ENCODE results near the gene OSBPL10. TPM values are rescaled to one million over a fixed set of nuclear protein-coding genes. Genes with fewer than 3 reads are reported as not detected.
A peak's percentile ranks its signal among the peaks of the same experiment; 100 is the strongest.

Gene OSBPL10
- total RNA-seq, 2 experiments from 2014 or later: 65.7 to 170 TPM

GRCh38 chr3:31955581-31955980, 25.5 kb downstream of the OSBPL10 start:
- ChIA-PET POLR2A (interaction anchor here (0.5 to 5.7 kb wide), 11 partner anchors 8 to 146 kb away, joined by 3 to 57 read pairs (median 6); no protein-coding TSS in a partner anchor), CTCF (ENCODE audit: unreplicated experiment) (no interaction called here)
- Histone ChIP-seq H3K36me3 (ENCODE audit: insufficient read depth, low read length) (peaks cover 58% of the 10 kb centered on the region), H3K27ac (ENCODE audit: low read depth, low read length, poor library complexity, severe bottlenecking) (peak overlapping the region; percentile 100), H3K79me2 (ENCODE audit: insufficient read depth, low read depth, low read length) (peaks cover 84% of the 10 kb centered on the region), H3K9me2 (ENCODE audit: insufficient read depth, low read length) (no peaks in the 10 kb centered on the region), H3K4me1 (ENCODE audit: insufficient read depth, low read length, poor library complexity, severe bottlenecking) (peaks cover 87% of the 10 kb centered on the region), H3K4me3 (ENCODE audit: low read depth, low read length, poor library complexity, severe bottlenecking) (no peak overlapping the region), H3K4me2 (ENCODE audit: low read length) (no peak overlapping the region), H4K20me1 (ENCODE audit: insufficient read depth, low read length) (no peaks in the 10 kb centered on the region), H3K9me3 (ENCODE audit: low read length) (peaks cover 30% of the 10 kb centered on the region), H2AFZ (ENCODE audit: low read length) (no peak overlapping the region)
- DNase-seq (ENCODE audit: low spot score): peak; percentile 72
- no TSS peak for BruUV-seq (replicated peaks)
- intact Hi-C loops (cut with micrococcal nuclease; ENCODE audit: unreplicated experiment): loop anchor here (10.0 kb wide), 1 partner anchor 1311 kb away; no protein-coding TSS in a partner anchor
- TF ChIP-seq EZH2phosphoT487 (IDR thresholded peaks at IDR 0.05; ENCODE audit: borderline replicate concordance, low read depth, low read length) (no peak), CTCF (conservative IDR thresholded peaks at IDR 0.05; ENCODE audit: low read length) (0 out of 2 replicates have a peak, but pooled peaks have one; percentile 16)

DNA sequence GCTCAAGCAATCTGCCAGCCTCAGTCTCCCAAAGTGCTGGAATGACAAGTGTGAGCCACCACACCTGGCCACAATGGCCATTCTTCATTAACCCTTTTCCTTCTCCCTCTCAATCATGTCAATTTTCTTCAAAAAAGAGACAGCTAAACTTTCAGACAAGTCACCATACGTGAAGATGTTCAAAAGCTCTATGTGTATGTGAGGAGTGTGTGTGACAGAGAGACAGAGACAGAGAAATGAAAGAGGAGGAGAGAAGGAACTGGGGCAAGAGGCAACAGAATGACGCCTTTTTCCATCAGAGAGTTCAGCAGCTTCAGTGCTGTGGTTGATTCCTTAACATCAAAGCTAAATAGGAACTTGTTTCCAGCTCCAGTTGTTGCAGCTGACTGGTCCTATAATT, 27.4 kb downstream of the OSBPL10 start:
- peak; percentile 43 for DNase-seq (ENCODE audit: low spot score)
- Histone ChIP-seq H3K4me2 (ENCODE audit: low read length) (peak overlapping the region; percentile 50), H3K9me2 (ENCODE audit: insufficient read depth, low read length) (no peaks in the 10 kb centered on the region), H3K4me3 (ENCODE audit: low read depth, low read length, poor library complexity, severe bottlenecking) (peak overlapping the region; percentile 23), H4K20me1 (ENCODE audit: insufficient read depth, low read length) (no peaks in the 10 kb centered on the region), H3K36me3 (ENCODE audit: insufficient read depth, low read length) (peaks cover 72% of the 10 kb centered on the region), H2AFZ (ENCODE audit: low read length) (no peak overlapping the region), H3K9me3 (ENCODE audit: low read length) (peaks cover 41% of the 10 kb centered on the region), H3K4me1 (ENCODE audit: insufficient read depth, low read length, poor library complexity, severe bottlenecking) (peaks cover 87% of the 10 kb centered on the region), H3K79me2 (ENCODE audit: insufficient read depth, low read depth, low read length) (peaks cover 84% of the 10 kb centered on the region), H3K27ac (ENCODE audit: low read depth, low read length, poor library complexity, severe bottlenecking) (peak overlapping the region; percentile 100)
- TF ChIP-seq CTCF (conservative IDR thresholded peaks at IDR 0.05; ENCODE audit: low read length) (no peak), EZH2phosphoT487 (IDR thresholded peaks at IDR 0.05; ENCODE audit: borderline replicate concordance, low read depth, low read length) (no peak)
- POLR2A ChIA-PET: interaction anchor here (0.8 to 5.7 kb wide), 14 partner anchors 8 to 78 kb away, joined by 3 to 57 read pairs (median 5); partner anchors contain the start of genes OSBPL10 and ZNF860
- intact Hi-C loops (cut with micrococcal nuclease; ENCODE audit: unreplicated experiment): loop anchor here (1.0 to 10.0 kb wide), 8 partner anchors 17 to 1309 kb away; partner anchors contain the start of genes OSBPL10, STT3B and ZNF860
- CTCF ChIA-PET (ENCODE audit: unreplicated experiment): no interaction called here
- no TSS peak for BruUV-seq (replicated peaks)

- DNase-seq (ENCODE audit: low spot score): peak; percentile 95
- Histone ChIP-seq H3K79me2 (ENCODE audit: insufficient read depth, low read depth, low read length) (peaks cover 84% of the 10 kb centered on the region), H3K9me3 (ENCODE audit: low read length) (peaks cover 41% of the 10 kb centered on the region), H3K4me3 (ENCODE audit: low read depth, low read length, poor library complexity, severe bottlenecking) (peak overlapping the region; percentile 53), H2AFZ (ENCODE audit: low read length) (no peak overlapping the region), H4K20me1 (ENCODE audit: insufficient read depth, low read length) (no peaks in the 10 kb centered on the region), H3K36me3 (ENCODE audit: insufficient read depth, low read length) (peaks cover 66% of the 10 kb centered on the region), H3K4me1 (ENCODE audit: insufficient read depth, low read length, poor library complexity, severe bottlenecking) (peaks cover 87% of the 10 kb centered on the region), H3K27ac (ENCODE audit: low read depth, low read length, poor library complexity, severe bottlenecking) (peak overlapping the region; percentile 100), H3K4me2 (ENCODE audit: low read length) (peak overlapping the region; percentile 88), H3K9me2 (ENCODE audit: insufficient read depth, low read length) (no peaks in the 10 kb centered on the region)
- POLR2A ChIA-PET: interaction anchor here (0.6 to 5.7 kb wide), 16 partner anchors 8 to 472 kb away, joined by 3 to 57 read pairs (median 5); partner anchors contain the start of genes OSBPL10 and ZNF860
- CTCF ChIA-PET (ENCODE audit: unreplicated experiment): no interaction called here
- intact Hi-C loops (cut with micrococcal nuclease; ENCODE audit: unreplicated experiment): loop anchor here (1.0 to 10.0 kb wide), 8 partner anchors 17 to 1308 kb away; partner anchors contain the start of genes OSBPL10, STT3B and ZNF860
- TF ChIP-seq CTCF (conservative IDR thresholded peaks at IDR 0.05; ENCODE audit: low read length) (no peak), EZH2phosphoT487 (IDR thresholded peaks at IDR 0.05; ENCODE audit: borderline replicate concordance, low read depth, low read length) (no peak)
- BruUV-seq (replicated peaks): no TSS peak
Observed at GRCh38 chr3:31953091-31953490, 28.0 kb downstream of the OSBPL10 start.
